HepG2 (cell line): ENCODE measurements around the gene TAF1D. TPM values are rescaled to one million over a fixed set of nuclear protein-coding genes. Genes with fewer than 3 reads are reported as not detected.

Experiments
- ARHGAP35 ChIP-seq: sonication (generic); formaldehyde crosslinking; IDR thresholded peaks from 2 replicates; pipeline ENCODE4 v1.9.0; 2022; ENCODE audit warnings: mild to moderate bottlenecking, inconsistent platforms, moderate library complexity, missing genetic modification reagents, borderline replicate concordance
- CEBPB ChIP-seq: IDR thresholded peaks from 2 replicates; pipeline ENCODE4 v1.6.1; 2011; ENCODE audit warnings: low read depth, low read length, improper control_type of control experiment, borderline replicate concordance
- CENPX ChIP-seq: sonication (generic); formaldehyde crosslinking; IDR thresholded peaks from 2 replicates; pipeline ENCODE4 v1.9.0; 2021; ENCODE audit warnings: mild to moderate bottlenecking, missing genetic modification reagents, moderate library complexity
- DPF2 ChIP-seq: sonication (generic); formaldehyde crosslinking; IDR thresholded peaks from 2 replicates; pipeline ENCODE4 v1.4.0; 2020; ENCODE audit warnings: mild to moderate bottlenecking, low read depth, missing genetic modification reagents, borderline replicate concordance
- FOXC1 ChIP-seq: sonication (generic); formaldehyde crosslinking; IDR thresholded peaks from 2 replicates; pipeline ENCODE4 v1.8.0; 2022; ENCODE audit warnings: mild to moderate bottlenecking, missing genetic modification reagents, borderline replicate concordance
- MAZ ChIP-seq, 2 experiments: sonication (generic) in 1 of 2; formaldehyde crosslinking in 1 of 2; IDR thresholded peaks; 2 replicates each; pipeline versions ENCODE4 v1.5.0 to v1.6.1; 2012 to 2020; ENCODE audit warnings: low read depth in 2 of 2, mild to moderate bottlenecking in 2 of 2, borderline replicate concordance in 1 of 2, improper control_type of control experiment in 1 of 2, low read length in 1 of 2, missing genetic modification reagents in 1 of 2, moderate library complexity in 1 of 2
- MED1 ChIP-seq: sonication (generic); formaldehyde crosslinking; IDR thresholded peaks from 2 replicates; pipeline ENCODE4 v1.4.0; 2020; ENCODE audit warnings: missing genetic modification reagents
- PAX8 ChIP-seq: sonication (generic); formaldehyde crosslinking; IDR thresholded peaks from 2 replicates; pipeline ENCODE4 v1.8.0; 2022; ENCODE audit warnings: mild to moderate bottlenecking, missing genetic modification reagents, borderline replicate concordance
- SIX4 ChIP-seq: sonication (generic); formaldehyde crosslinking; IDR thresholded peaks from 2 replicates; pipeline ENCODE4 v1.4.0; 2020; ENCODE audit warnings: missing genetic modification reagents
- THAP11 ChIP-seq: IDR thresholded peaks from 2 replicates; pipeline ENCODE4 v1.6.1; 2016; ENCODE audit warnings: missing biosample characterization, missing genetic modification reagents
- TRAFD1 ChIP-seq: sonication (generic); formaldehyde crosslinking; IDR thresholded peaks from 2 replicates; pipeline ENCODE4 v1.5.1; 2020; ENCODE audit warnings: missing genetic modification reagents, mild to moderate bottlenecking, borderline replicate concordance
- XRCC5 ChIP-seq: fragments of 200-400 bp; formaldehyde crosslinking; optimal IDR thresholded peaks from 2 replicates; pipeline ENCODE3; 2017; ENCODE audit warnings: mild to moderate bottlenecking, low read length
- ZNF205 ChIP-seq: IDR thresholded peaks from 2 replicates; pipeline ENCODE4 v1.6.1; 2018; ENCODE audit warnings: missing biosample characterization, missing genetic modification reagents
- ZNF225 ChIP-seq: sonication (generic); formaldehyde crosslinking; IDR thresholded peaks from 2 replicates; pipeline ENCODE4 v1.4.0; 2020; ENCODE audit warnings: mild to moderate bottlenecking, missing genetic modification reagents
- ZNF44 ChIP-seq: sonication (generic); formaldehyde crosslinking; IDR thresholded peaks from 2 replicates; pipeline ENCODE4 v1.5.1; 2020; ENCODE audit warnings: mild to moderate bottlenecking, missing genetic modification reagents
- ZNF510 ChIP-seq: sonication (generic); formaldehyde crosslinking; IDR thresholded peaks from 2 replicates; pipeline ENCODE4 v1.4.0; 2020; ENCODE audit warnings: low read depth, mild to moderate bottlenecking, missing genetic modification reagents
- ZNF629 ChIP-seq: sonication (generic); formaldehyde crosslinking; conservative IDR thresholded peaks from 2 replicates; pipeline ENCODE4 v1.5.0; 2020; ENCODE audit warnings: missing genetic modification reagents
- ZSCAN5A ChIP-seq: sonication (generic); formaldehyde crosslinking; IDR thresholded peaks from 2 replicates; pipeline ENCODE4 v1.8.0; 2022; ENCODE audit warnings: mild to moderate bottlenecking, missing genetic modification reagents, borderline replicate concordance
- polyA plus RNA-seq, 8 experiments: library from polyadenylated mRNA; depleted of rRNA in 3 of 8; stranded (reverse) in 7 of 8; unstranded in 1 of 8; fragments of >200 nt; fragmentation: Illumina TruSeq in 4 of 8; extraction: Trizol in 4 of 8; gene quantifications; 2 replicates each; pipeline versions ENCODE4 v1.2.1 to v1.2.3, GENCODE V29; 2011 to 2016; ENCODE audit warnings: low read depth in 4 of 8, missing spikeins in 1 of 8, mixed read lengths in 1 of 8; ENCODE audit not compliant: insufficient read depth in 1 of 8
- total RNA-seq, 5 experiments: library from RNA; depleted of rRNA; stranded (reverse); fragments of >200 nt; fragmentation: Illumina TruSeq; extraction: Trizol; gene quantifications; 2 replicates each; pipeline ENCODE4 v1.2.3, GENCODE V29; 2016; ENCODE audit warnings: low read depth in 1 of 5
- TF ChIP-seq, protein P1 (sequence below): sonication (generic); formaldehyde crosslinking; IDR thresholded peaks from 2 replicates; pipeline ENCODE4 v1.8.1; 2023; ENCODE audit warnings: missing genetic modification reagents, inconsistent platforms, borderline replicate concordance
- TF ChIP-seq, protein P2 (sequence below): sonication (generic); formaldehyde crosslinking; IDR thresholded peaks from 2 replicates; pipeline ENCODE4 v1.9.0; 2021; ENCODE audit warnings: missing genetic modification reagents, borderline replicate concordance

TAF1D gene
- total and polyA plus RNA-seq, 2 of the 13 experiments (the other 11 are each of a cell fraction or from before 2014, with no cell fraction given) = 132 to 207 TPM

- no peak for TF ChIP-seq ZSCAN5A (CRISPR knock-in tag)
- peak; percentile 30; the same call in 1 of the 2 replicates for TF ChIP-seq ZNF225 (CRISPR knock-in tag)
- peak; percentile 37 for TF ChIP-seq XRCC5
- peak; percentile 60; the same call in 1 of the 2 replicates for TF ChIP-seq MED1 (CRISPR knock-in tag)
- TF ChIP-seq, protein P1, sequence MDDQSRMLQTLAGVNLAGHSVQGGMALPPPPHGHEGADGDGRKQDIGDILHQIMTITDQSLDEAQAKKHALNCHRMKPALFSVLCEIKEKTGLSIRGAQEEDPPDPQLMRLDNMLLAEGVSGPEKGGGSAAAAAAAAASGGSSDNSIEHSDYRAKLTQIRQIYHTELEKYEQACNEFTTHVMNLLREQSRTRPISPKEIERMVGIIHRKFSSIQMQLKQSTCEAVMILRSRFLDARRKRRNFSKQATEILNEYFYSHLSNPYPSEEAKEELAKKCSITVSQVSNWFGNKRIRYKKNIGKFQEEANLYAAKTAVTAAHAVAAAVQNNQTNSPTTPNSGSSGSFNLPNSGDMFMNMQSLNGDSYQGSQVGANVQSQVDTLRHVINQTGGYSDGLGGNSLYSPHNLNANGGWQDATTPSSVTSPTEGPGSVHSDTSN (CRISPR knock-in tag) = no peak
- TF ChIP-seq, protein P2, sequence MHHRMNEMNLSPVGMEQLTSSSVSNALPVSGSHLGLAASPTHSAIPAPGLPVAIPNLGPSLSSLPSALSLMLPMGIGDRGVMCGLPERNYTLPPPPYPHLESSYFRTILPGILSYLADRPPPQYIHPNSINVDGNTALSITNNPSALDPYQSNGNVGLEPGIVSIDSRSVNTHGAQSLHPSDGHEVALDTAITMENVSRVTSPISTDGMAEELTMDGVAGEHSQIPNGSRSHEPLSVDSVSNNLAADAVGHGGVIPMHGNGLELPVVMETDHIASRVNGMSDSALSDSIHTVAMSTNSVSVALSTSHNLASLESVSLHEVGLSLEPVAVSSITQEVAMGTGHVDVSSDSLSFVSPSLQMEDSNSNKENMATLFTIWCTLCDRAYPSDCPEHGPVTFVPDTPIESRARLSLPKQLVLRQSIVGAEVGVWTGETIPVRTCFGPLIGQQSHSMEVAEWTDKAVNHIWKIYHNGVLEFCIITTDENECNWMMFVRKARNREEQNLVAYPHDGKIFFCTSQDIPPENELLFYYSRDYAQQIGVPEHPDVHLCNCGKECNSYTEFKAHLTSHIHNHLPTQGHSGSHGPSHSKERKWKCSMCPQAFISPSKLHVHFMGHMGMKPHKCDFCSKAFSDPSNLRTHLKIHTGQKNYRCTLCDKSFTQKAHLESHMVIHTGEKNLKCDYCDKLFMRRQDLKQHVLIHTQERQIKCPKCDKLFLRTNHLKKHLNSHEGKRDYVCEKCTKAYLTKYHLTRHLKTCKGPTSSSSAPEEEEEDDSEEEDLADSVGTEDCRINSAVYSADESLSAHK (CRISPR knock-in tag) = no peak
- no peak; the same call in 1 of the 2 replicates for TF ChIP-seq FOXC1 (CRISPR knock-in tag)
- no peak for TF ChIP-seq SIX4 (CRISPR knock-in tag)
- TF ChIP-seq CEBPB = no peak
- no peak for TF ChIP-seq DPF2
- TF ChIP-seq ZNF44 = no peak
- TF ChIP-seq MAZ (IDR thresholded peaks at IDR 0.05; ENCODE audit: borderline replicate concordance, low read depth, low read length) = 0 out of 2 replicates have a peak, but pooled peaks have one; percentile 26
- 0 out of 2 replicates have a peak, but pooled peaks have one; percentile 7 for TF ChIP-seq MAZ (CRISPR knock-in tag; IDR thresholded peaks at IDR 0.05; ENCODE audit: low read depth)
- TF ChIP-seq ZNF205 (CRISPR knock-in tag) = peak; percentile 20; the same call in 1 of the 2 replicates
- no peak for TF ChIP-seq ZNF629 (CRISPR knock-in tag)
- TF ChIP-seq CENPX = no peak
- peak; percentile 84 for TF ChIP-seq THAP11
- TF ChIP-seq PAX8 = peak; percentile 64; the same call in 1 of the 2 replicates
- TF ChIP-seq ZNF510 (CRISPR knock-in tag) = peak; percentile 69; the same call in 1 of the 2 replicates
- TF ChIP-seq ARHGAP35 (CRISPR knock-in tag) = peak; percentile 19; the same call in 1 of the 2 replicates
- no peak; the same call in 1 of the 2 replicates for TF ChIP-seq TRAFD1 (CRISPR knock-in tag)
Observed at GRCh38 chr11:93741094-93741881, at the start of gene TAF1D, which contains the start of gene C11orf54 (continued).
